Medulla oblongata (tissue), 1 donor: Measurements from ENCODE around the gene GPC6.
A peak's percentile ranks its signal among the peaks of the same experiment; 100 is the strongest.

ENCODE experiments used
- DNase-seq: peaks from one replicate; pipeline ENCODE4 v3.0.0-alpha.2; 2015; ENCODE audit errors: extremely low spot score

The GPC6 gene

DNA sequence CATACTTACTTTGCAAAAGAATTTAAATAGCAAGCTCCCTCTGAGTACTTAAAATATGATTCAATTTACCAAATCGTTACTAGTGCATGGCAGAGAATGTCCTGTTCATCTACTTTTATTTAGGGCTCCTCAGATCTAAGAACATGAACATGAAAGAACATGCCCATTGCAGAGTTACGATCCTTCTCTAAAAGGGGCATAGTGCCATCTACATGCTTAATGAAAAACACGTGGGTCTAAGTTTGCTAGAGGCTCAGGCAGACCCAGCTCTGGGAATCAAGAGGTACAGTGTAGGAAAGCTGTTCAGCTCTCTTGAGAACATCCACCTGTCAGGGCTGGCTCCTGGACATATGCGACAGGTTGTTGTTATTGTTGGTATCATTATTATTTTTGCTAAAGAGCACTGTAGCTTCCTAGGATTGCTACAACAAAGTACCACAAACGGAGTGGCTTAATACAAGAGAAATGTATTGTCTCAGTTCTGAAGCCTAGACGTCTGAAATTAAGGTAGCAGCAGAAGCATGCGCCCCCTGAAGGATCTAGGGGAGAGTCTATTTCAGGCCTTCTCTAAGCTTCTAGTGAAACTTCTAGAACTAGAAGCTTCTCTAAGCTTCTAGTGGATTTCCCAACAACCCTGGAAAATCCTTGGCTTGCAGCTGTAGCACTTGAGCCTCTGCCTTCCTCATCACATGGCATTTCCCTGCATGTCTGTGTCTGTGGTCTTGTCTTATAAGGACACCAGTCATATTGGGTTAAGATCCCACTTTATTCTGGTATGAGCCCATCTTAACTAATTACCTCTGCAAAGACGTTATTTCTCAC lies 1119.0 kb downstream of the GPC6 start:
- DNase-seq, result no peak

DNA sequence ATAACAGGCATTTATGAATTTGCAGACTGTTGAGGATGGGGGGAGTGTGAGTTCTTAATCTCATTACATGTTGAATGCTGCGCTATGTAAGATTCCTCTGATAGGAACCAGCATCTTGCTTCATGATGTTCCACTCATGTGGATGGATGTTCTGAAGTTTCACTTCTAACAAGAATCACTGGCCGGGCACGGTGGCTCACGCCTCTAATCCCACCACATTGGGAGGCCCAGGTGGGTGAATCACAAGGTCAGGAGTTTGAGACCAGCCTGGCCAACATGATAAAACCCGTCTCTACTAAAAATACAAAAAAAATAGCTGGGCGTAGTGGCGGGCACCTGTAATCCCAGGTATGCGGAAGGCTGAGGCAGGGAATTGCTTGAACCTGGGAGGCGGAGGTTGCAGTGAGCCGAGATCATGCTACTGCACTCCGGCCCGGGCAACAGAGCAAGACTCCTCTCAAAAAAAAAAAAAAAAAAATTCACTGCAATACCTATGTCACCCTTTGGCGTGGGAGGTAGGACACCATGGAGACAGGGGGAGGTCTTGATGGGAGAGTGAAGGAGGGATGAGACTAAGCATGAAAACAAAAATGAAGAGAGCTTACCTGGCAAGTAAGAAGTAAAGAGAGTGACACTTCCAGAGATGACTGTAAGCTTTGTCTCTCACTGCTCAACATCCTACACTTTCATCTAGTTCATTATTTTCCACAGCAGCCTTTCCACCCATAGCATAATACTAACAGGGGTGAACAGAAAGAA lies 1119.8 kb downstream of the GPC6 start:
- no peak for DNase-seq

DNA sequence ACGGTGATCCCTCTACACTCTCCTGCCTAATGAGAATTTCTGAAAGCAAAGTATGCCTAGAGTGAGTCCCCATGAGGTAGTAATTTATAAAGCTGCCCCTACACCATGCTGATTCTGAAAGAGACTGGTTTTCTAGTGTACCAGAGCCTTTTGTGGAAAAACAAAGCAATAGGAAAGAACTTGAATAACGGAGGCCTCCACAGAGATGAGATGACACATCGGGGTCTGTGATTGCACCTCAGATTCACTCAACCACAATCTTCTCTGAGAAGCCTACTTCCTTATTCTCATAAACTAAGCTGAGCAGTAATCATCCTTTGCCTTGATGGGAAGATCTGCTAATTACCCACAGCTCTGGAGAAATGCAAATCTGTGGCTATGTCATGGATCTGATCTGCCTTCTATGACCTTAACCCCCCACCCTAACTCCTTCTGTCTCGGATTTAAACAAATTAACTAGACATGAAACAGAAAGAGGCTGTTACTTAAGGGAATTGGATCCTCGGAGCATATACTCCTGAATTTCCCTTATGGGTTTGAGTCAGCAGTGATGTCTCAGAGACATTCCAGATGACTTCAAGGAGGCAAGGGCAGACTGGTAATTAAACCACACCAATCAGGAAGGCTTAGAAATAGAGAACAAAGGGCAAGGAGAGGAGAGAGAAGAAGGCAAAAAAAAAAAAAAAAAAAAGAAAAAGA lies 1124.8 kb downstream of the GPC6 start:
- no peak for DNase-seq

DNA sequence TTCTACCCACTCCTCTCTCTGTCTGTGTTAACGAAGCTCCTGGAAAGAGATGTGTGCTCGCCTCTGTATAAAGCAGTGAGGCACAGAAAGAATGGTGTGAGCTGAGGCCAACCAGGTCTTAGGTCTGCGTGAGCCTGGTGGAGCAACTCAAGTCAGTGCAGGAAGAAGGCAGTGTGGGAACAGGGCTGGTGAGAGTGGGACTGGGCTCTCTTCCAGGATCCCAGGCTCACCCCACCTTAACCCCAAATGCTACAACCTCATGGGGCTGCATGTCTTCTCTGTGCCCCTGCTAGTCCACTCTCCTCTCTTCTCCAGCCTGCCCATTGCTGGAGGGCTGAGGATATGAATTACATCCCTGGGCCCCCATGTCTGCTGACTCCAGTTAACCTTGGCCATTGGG lies 1125.5 kb downstream of the GPC6 start:
- DNase-seq, result no peak

DNA sequence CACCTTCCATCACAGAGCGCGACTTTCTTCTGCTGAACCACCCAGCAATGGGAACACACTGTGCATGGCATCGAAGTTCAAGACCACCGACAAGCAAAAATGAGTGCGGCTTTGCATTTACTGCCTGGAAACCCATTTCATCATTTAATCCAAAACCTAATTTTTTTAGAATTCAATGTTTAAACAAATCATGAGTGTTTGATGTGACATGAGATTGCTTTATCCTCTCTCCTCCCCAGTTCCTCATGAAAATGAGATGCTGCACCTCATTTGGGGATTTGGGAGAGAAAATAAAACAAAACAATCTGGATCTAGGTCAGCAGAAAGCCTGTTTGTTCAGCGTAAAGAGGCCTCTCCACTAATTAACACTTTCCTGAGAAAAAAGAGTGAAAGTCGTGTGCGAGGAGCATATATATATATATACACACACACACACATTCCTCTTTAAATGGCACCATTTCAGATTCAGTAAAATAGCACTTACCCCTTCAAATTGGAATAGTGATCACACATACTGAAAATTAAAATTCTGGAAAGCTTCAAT lies 1126.6 kb downstream of the GPC6 start:
- DNase-seq, result no peak

DNA sequence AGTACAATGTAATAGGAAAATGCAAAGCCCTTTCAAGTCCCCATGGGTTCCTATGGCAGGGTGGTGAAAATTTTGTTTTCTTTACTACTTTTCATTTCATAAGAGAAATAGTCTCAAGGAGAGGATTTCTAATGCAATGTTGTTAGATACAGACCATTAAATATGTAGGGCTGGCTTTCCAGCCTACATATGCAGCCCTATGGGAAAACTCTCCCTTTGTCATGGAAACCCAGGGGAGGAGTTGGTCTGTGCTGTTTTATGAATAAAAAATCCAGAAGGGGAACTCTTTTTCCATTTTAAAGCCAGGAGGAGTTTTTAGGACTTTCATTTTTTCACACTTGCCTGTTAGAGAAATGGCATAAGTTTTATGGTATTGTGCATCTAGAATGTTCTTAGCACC lies 1133.3 kb downstream of the GPC6 start:
- no peak for DNase-seq

DNA sequence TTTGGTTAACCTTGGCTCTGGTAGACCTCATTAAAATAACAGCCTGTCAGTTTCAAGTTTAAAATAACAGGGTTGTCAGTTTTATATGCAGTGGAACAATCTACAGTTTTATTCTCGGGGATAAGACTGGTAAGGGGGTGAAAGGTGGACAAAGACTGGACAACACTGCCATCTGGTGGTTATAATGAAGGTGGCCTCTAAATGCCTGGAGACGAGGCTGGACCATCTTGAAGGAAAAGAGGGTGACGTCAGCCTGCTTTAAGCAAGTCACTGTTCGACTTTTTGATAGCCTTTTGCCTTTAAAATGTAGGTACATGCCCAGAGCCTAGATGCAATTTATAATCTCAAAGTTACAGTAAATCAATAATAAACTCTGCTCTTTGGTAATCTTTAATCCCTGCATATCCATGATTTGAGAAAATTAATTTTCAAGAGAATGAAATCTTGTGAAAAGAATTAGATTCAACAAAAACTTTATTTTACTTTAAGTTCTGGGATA lies 1135.9 kb downstream of the GPC6 start:
- peak; percentile 90 for DNase-seq

DNA sequence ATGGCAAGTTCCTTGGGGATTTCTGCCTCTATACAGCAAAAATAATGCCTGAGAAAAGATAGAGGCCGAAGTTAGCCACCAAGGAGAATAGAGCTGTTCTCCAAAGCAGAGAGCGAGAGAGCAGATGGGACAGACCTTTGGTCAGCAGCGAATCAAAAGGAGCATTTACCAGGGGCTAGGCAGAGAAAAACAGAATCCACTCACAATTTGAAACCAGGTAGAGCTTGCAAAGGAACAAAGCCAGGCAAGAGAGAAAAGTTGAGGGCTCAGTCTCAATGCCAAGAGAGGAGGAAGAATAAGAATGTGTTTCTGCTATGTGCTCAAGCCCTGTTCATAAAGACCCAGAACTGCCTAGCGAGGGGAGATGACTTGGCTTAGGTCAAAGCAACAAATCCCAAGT lies 1140.1 kb downstream of the GPC6 start:
- DNase-seq, result no peak

DNA sequence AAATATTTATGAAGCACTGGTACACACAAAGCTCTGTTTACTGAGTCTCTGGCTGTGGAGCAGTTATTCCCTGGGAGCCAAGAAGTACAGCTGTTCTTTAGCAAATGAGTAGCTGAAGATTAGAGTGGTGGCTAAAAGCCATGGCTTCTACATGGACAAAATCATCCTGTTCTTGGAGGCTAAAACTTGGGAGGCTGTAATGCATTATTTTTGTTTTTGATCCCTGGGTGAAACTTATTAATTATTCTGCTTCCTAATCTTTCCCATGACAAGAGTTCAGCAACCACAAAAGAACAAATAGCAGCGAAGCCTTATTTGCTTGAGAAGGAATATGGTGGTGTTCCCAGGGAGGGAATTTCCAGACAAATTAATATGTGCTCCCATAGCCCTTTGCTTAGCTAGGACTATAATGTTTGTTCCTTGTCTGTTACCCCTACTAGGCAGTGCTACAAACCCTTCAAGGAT lies 1143.4 kb downstream of the GPC6 start:
- DNase-seq, result peak; percentile 43

DNA sequence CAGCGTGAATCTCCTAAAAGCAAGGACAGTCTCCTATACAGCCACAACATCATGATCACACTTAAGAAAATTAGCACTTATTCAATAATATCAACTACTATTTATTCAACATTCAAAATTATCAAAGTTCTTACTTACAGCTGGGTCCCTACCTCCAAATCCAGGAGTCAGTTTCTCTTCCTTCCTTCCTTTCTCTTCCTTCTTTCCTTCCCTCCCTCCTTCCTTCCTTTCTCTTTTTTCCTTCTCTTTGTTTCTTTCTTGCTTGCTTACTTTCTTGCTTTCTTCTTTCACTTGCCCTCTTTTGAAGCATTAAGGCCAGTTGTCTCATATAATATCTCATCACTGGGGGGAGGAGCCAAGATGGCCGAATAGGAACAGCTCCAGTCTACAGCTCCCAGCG lies 1145.2 kb downstream of the GPC6 start:
- DNase-seq, result no peak

DNA sequence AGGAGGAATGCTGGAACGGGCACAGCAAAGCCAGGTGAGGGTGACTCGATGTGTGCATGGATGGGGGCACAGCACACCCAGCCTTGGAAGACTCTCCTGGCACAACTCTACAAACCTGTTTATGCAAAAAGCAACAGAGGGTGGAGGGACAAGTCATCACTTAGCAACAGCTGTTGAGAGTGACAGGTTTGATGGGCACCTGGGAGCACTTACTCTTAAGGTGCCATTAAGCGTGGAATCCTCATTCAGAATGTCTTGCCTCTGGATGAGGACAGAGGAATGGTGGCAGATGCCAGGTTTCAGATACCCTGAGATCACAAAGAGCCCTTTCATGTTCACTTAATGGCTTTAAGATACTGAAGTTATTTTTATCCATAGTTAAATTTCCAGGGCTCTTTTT lies 1155.9 kb downstream of the GPC6 start:
- no peak for DNase-seq

DNA sequence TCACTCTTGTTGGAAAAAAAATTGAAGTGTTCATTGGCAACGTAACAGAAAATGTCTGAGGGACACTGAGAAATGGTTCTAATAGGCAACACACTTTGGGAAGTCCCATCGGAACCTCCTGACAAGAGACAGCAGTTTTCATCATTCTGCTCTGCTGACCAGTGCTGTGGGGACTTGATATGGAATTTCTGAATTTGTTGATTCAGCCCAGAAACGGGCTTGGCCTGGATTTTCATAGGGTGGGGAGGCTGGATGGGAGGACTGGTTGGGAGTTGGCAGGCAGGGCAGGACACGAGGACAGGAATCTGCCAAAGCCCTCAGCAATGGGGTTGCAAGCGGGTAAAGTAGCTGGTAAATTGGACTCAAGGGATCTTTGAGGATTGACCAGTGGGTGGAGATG lies 1156.4 kb downstream of the GPC6 start:
- no peak for DNase-seq

DNA sequence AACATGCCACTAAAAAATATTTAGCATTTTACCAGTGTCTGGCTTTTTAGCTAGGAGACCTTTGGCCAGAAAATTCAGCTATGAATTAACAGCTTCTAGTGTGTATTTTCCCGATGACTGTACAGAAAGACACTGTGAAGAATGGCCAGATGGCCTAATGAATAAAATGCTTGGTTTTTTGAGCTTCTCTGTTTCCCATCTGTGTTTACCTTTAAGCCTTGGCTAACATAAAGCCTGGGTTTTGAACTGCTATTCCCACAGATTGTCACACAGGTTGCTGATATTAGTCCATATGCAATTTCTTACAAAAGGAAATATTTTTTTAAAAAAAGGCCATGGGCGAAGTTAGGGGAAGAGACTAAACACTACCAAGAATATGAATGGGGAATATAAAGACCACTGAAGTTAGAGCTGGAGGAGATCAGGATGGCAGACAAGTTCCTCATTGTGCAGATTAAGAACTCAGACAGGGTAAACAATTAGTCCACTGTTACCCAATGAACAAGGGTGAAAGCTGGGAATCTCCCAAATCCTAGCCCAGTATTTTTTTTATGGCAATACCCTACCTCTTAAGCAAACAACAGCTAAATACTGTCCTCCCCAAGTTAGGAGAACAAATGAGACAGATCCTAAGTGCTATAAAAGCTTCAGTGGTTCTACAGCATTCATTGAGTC lies 1157.8 kb downstream of the GPC6 start:
- no peak for DNase-seq

DNA sequence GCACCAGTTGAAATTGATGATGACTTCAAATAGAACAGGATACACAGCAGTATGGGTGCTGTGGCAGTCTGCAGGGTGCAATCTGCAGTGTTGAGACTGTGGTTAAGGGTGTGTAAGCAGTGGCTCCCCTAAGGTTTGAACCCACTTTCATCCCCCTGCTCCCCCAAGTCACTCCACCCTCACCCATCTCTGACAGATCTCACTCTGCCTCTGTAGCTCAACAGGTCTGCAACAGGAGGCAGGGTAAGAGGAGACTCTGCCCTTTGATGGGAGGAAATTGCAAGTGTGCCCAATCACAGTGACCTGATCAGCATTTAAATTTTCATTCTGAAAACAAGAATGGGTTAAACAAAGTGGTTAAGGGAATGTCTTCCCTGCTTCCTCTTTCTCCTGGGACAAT lies 1160.4 kb downstream of the GPC6 start:
- no peak for DNase-seq

DNA sequence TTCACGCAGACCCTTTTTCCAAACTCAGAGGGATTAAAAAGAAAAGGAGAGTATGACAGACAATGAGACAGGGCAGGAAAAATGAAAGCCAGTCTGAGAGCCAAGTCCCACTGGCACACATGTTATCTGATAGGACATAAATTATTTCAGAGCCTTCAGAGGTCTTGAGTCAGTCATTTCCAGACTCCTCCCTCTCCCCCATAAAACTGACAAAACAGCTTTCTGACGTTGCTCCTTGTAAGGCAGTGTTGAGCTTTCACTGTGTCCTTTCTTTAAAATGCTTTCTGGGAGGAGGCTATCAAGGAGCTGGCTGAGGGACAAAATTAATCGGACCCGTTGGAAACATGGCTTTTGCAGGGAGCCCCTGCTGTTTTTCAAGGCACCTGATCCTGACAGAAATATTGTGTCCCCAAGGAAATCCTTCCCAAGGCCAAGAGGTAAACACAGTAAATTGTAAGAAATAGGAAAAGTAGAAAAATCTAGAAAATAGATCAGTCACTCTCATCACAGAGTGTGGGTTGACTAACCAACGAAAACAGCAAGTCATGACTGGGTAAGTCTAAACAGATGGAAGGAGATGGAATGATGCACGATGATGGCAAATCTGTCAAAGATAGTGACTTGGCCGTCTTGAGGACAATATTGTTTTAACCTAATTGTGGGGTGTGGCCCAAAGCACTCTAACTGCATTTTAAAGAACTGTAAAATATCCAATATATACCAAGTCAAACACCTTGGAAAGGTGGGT lies 1163.2 kb downstream of the GPC6 start:
- no peak for DNase-seq

DNA sequence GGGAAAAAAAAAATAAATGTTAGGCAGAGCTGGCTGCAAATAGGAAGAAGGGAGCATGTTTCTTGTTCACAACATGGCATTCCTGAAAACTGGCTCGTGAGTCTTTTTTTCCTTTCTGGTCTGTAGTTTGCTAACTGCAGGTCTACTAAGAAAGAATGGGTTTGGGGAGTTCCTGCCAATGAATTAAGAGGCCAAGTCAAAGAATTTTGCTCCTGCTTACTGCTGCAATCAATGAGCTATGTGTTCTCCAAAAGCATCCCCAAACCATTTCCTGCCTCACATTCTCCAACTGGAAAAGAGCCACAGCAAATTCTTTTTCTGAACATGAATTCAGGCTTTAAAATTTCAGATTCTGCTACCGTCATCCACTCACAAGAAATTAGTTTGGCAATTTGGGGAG lies 1164.3 kb downstream of the GPC6 start:
- no peak for DNase-seq

DNA sequence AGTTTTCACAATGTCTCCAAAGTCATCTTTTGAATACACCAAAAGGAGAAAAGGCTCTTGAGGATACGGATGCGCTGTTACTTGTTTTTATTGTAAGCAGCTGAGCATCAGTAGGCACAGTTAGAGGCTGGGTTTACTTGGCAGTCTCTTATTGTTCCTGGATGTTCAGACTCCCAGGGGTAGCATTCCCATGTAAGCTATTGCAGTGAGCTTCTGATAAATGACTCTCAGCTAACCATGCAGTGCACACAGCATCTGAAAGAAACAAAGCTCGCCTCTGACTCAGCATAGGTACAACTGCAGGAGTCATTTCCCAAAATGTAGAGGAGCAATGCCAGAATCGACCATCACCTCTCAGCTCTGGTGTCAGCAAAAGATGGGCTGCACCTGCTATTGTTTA lies 1168.1 kb downstream of the GPC6 start:
- peak; percentile 4 for DNase-seq

DNA sequence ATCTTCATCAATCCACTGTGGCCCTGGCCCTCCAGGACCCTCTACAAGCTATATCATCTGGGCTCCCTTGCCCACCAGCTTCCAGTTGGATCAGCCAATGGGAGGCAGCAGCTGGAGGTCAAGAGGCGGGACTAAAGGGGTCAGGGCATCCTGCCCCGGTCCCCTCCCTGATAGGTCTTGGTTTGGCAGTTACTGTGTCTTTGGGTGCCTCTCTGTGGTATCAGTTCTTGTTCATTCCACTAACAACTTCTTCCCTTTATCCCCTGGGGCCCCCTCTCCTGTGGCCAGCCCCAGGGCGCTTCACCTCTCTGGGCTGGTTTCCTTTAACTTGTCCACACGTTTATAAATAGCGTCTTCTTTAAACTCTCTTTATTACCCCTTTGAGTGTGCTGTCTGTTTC lies 1169.3 kb downstream of the GPC6 start:
- no peak for DNase-seq

DNA sequence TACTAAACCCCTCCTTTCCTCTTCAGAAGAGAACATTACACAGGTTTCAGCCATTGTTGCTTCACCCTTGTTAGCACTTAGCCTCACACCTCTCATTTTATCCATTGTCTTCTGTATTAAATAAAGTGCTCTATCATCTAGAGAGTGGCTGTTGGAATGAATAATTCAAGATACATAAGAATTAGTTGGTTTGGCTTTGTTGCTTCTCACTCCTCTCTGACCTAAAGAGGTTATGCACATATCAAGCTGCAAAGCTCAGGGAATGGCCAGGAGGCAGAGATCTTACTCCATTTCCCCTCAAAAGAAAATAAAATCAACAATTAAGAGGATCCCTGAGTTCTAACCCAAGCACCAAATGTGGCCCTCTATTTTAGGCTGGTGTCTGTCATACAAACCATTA lies 1173.2 kb downstream of the GPC6 start:
- DNase-seq, result no peak

DNA sequence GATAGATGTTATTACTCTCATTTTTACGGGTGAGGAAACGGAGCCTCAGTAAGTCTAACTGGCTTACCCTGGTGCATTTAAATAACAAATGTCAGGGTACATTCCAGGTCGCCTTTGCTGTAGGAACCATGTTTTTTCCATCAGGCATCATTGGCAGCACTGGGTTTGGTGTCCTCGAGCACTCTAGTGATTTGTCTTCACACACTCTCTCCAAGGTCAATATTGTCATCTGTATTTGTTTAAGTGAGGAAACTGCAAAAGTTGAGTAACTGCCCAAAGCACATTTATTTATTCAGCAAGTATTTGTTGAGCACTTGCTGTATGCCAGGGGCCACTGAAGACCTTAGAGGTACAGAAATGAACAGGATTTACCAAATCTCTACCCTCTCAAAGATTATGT lies 1174.3 kb downstream of the GPC6 start:
- no peak for DNase-seq
